NCI-H2107 (cell line): ENCODE results near the gene URGCP.
"Not testable (repeated sequence)": the region's sequence is repeated elsewhere in the genome, so short reads cannot be mapped to it uniquely, and the experiment has no call there.

Experiments used
- DNase-seq: peaks from one replicate; lab custom pipeline; 2025; lab: John Stamatoyannopoulos, UW

The URGCP gene

DNA sequence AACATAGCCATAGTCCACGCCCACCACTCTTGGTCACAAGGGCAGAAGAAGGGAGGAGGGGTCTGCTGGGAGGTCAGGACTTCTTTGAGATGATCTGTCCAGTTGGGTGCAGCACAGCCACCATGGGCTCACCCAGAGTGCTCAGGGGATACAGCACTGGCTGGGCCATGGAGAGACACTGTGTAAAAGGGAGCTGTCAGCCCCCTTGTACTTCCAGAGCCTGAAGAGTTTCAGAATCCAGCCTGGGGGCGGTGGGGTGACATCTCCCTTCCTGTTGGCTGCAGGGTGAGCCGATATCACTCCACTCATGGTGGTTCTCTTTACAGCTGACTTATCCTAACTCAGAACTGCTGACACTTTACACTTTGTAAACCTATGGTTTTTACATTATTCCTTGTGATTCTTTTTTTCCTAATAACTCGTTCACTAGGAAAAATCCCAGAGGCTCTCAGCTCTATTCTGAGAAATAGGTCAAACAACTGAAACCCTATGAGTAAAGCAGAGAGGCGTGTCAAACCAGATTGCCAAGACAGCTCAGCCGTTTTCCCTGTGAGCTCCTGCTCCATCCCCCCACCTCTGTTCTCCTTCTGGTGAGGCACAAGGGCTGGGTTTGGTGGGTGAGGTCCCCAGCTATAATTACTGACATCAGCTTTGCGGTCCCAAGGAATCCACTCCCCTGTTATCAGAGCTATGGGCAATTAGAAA, 33.8 kb downstream of the URGCP start:
- DNase-seq: no peak

DNA sequence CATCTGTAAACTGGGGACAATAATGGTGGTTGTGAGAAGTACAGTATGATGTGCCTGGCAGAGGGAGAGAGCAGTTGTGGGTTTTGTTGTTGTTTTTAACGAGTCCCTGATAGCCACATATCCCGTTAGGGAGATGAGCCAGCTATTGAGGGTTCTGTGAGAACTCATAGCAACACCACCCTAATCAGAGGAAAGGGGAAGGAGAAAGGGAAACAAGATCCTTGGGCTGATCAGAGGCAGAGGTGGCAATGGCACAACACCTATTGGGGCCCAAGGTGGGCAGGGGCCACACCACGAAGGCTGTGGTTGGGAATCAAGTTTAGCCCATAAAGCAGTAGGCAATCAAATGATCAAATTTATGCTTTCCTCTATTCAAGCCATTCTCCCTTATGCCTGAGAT, 35.3 kb downstream of the URGCP start:
- DNase-seq: no peak

DNA sequence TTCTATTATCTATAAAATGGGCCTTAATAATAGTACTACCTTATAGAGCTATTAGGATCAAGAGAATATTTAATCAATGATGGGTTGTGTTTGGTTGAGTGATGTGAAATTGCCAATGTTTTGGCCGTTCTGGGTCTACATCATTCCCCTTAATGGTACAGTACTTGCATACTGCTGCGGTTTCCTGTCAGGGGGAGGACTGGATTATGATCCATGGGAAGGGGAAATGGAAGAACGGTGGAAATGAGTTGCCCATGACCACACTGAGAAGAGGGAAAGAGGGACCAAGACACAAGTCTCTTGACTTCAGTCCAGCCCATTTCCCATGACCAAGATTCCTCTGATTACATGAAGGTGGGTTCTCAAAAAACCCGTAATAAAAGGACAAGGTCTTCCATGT, 36.1 kb downstream of the URGCP start:
- no peak for DNase-seq

DNA sequence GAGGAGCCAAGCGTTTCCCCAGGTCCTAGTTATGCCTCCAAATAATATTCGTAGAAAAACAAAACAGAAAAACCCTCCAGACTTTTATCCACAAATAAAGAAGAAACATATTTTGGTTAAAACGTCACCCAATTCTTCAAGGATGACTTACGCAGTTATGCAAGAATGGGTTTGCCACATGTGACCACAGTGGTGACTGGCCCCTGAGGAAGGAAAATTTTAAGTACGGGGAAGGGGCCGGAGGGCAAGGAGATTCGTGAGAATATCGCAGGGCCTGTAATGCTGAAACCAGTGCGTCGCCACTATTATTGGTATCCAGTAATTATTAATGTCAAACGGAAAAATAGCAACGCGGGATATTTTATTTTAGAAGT, 36.5 kb downstream of the URGCP start:
- DNase-seq: no peak

DNA sequence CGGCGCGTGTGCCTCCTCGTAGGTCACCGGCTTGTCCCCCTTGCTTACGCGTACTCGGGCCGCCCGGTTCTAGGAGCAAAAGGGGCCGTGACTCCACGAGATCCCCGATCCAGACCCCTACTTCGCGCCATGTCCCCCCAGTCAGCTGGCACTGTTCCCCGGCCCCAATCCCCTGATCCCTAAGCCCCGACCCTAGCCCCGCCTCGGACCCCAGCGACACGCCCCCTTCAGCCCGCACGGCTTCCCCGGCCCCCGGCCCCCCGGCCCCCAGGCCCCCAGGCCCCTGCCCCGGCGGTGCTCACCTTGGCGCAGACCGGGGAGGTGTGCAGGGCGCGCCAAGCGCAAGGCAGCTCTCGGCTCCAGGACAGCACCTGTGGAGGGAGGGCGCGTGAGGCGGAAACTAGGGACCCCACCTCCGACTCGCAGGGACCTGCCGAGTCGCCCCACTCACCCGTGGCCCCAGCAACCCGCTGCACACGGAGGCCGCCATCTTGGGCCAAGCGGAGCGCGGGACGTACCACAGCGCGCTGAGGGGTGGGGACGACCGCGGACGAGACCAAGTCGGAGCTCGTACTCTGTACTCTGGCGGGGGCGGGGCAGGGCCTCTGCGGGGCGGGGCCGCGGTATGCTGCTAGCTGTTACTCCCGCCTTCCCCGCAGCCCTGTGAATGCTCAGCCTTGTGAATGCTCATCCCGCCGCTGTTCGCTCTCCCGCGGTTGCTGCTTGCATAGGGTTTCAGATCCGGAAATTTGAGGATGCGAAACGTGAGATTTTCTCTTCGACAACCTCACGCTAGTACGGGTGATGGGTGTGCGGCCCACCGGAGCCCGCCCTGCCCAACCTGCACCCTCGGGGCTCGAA, 37.2 kb downstream of the URGCP start, which contains the start of gene MRPS24:
TSS of gene MRPS24 (minus strand) at position 512 of the 861 bp plus-strand sequence. CDS start at position 490, 22 bp downstream.
- peak; percentile 92 for DNase-seq

DNA sequence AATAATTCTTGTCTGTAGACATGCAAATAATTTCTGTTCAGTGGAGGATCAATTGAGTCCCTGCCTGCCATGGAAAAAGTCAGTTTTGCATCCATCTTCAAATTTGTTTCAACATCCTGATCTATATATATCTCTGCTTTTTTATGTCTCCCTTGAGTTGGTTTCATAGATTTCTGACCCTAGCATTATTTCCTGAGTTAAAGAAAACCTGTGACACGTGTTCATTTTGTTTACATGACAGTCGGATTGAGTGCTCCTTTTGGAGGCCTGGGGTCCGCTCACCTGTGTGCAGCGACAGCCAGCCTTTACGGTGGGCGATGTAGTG, 37.8 kb downstream of the URGCP start:
- DNase-seq: no peak

DNA sequence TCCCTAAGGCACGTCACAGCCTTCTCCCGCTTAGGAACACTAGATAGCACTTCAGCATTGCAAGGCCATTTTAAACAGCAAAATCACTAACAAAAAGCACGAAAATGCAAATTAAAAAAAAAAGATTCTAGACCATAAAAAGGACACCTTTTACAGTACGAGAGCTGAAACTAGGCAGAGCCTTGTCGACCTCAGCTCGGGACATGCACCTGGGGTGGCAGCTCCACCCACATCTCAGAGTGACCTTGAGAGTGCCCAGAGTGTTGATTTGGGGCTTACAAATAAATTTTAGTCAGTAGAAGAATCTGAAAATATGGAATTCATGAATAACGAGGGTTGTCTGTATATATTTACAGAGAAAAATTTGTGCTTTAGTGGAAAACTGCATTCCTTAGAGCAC, 38.2 kb downstream of the URGCP start:
- DNase-seq: no peak

DNA sequence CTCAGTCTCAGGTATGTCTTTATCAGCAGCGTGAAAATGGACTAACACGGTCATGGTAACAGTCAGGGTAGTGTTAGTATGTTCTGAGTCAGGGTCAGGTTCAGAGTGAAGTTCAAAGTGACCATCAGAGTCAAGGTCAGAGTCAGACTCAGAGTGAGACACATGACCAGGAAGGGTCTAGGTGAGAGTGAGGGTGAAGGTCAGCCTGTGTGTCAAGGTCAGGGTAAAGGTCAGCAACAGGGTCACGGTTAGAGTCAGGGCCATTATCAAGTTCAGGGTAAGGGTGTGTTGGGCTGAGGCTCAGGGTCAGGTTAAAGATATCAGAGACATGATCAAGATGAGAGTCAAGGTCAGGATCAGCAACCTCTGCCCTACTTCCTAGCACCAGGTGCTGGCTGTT, 41.1 kb downstream of the URGCP start:
- DNase-seq: no peak

DNA sequence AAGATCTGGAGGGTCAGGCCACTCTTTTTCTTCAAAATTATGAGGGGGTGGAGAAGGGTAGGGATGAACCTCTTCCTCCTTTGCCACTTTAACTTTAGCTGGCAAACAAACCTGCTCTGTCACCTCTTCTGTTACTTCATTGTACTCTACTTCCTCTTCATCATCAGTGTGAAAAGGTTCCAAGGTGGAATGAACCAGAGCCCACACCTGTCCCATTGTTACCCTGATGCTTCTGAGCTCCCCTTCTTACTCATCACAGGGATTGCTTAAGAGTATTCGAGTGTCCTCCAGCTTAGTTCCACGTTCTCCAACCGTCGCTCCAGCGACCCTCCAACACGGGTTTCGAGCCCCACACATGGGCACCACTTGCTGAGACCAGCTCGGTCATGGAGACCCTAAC, 42.3 kb downstream of the URGCP start:
- no peak for DNase-seq

DNA sequence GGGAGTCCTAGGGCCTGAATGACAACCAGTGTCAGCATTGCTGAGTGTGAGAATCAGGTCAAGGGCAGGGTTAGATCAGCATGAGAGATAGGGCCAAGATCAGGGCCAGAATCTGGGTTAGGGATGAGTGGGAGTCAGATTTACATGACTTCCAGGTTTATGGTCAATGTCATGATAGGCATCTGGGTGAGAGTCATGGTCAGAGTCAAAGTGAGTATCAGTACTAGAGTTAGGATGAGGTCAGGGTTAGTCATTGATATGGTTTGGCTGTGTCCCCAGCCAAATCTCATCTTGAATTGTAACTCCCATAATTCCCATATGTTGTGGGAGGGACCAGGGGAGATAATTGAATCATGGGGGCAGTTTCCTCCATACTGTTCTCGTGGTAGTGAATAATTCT, 49.4 kb downstream of the URGCP start:
- no peak for DNase-seq

DNA sequence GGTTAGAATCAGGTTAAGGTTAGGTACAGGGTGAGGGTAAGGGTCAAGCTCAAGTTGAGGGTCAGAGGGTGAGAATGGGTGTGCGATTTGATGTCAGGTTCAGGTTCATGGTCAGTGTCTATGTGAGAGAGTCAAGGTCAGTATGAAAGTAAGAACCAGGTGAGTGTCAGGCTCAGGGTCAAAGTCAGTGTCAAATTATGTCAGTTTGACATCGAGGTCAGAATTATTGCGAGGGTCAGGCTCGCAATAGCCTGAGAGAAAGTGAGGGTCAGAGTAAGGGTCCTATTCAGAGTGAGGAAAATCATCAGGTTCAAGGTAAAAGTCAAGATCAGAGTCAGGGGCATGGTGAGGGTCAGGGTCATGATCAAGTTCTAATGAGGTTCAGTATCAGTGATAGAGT, 50.1 kb downstream of the URGCP start:
- no peak for DNase-seq

DNA sequence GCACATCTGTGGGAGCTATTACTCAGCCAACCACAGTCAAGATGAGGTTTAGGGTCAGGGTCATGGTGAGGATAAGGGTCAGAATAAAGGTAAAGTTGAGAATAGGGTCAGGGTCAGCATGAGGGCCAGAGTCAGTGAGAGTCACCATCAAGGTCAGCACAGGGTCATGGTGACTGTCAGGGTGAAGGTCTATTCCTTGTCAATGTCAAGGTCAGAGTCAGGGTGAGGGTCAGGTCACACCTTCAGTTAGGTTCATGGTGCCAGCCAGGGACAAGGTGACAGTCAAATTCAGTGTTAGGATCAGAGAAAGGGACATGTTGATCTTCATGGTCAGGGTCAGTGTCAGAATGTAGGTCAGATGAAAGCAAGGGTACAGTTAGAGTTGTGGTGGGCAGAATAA, 51.2 kb downstream of the URGCP start:
- no peak for DNase-seq

DNA sequence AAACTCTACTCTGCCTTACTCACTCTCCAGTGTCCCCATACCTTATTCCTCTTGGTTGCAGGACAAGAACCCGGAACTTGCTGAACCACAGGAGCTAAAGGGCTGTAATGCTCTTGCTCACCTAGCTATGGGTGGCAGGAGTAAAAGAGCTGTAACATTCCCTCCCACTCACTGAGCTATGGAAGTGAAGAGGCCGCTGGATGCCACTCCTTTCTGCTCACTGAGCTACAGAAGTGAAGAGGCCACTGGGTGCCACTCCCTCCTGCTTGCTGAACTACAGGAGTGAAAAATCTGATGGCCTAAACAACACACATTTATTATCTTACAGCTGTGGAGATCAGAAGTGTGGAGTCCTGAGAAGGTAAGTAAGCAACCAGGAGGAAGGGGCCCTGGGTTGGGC, 54.6 kb downstream of the URGCP start:
- DNase-seq: no peak

DNA sequence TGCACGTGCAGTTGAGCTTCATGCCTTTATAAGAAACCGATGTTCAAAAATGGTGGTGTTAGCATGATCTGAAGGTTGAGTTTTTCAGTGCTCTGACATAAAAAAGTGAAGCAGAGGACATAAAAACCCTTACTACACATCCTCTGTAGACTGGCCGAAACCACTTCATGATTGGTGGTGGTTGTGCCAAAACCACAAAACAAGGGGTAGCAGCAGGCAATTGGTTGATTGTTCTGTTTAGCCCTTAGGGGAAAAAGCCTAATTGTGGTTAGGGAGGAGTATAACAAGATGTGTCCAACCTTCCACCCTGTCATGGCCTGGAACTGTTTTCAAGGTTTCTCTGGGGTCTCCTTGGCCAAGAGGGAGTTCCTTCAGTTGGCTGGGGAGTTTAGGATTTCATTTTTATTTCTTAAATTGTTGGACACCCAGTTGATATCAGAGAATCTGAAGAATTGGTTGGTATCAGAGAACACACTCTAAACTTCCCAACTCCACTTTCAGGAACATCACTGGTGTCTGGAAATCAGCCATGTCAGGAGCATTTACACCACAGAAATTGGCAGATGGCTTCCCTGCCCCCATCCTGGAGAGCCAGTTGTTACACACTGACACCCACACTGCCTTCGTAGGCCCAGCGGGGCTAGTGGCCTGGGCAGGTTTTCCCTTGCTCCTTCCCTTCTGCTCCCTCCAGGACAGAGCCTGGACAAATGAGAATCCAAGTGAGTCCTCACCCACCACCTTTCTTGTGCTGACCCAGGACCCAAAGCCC, 55.9 kb downstream of the URGCP start:
- DNase-seq: no peak

DNA sequence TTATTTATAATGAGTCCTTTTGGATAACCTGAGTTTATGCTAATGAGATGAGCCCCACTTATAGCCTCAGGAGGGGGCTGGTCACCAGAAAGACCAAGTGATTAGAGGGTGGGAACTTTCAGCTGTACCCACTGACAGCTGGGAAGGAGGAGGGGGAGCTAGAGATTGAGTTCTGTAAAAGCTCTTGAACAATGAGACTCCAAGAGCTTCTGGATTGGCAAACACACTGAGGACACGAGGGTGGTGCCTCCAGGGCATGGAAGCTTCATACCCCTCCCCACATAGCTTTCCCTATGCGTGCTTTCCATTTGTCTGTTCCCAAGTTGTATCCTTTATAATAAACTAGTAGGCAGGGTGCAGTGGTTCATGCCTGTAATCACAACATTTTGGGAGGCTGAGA, 57.3 kb downstream of the URGCP start:
- DNase-seq: no peak

DNA sequence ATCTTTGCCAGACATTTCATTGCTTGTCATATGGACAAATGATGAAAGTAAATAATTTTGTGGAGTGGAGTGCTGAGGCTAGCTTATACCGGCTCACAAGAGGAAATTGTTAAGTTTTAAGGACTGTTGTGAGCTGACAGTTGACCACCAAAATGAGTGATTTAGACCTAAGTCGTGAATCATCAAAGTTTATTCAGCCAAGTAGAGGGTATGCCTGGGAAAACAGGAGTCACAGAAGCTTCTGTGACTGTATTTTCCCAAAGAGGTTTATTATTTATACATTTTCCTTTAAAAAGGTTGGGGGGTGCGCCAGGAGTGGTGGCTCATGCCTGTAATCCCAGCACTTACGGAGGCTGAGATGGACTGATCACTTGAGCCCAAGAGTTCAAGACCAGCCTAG, 58.9 kb downstream of the URGCP start:
- DNase-seq: no peak

DNA sequence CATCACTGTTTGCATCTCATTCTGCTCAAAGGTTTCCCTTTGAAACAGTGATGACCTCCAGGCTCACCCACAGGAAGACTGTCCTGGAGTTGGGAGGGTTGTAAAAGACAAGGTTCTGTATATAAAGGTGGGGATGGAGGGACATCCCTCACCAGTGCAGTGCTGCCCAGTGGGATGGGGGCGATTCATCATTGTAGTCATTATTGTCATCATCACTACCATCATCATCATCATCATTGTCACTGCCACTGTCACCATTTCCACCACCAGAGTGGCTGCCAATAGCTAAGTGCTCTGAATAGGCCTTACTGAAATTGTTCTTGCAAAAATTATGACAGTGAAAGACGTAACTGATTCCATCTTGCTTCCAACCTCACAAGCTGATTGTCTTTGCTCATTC, 61.7 kb downstream of the URGCP start:
- DNase-seq: no peak

DNA sequence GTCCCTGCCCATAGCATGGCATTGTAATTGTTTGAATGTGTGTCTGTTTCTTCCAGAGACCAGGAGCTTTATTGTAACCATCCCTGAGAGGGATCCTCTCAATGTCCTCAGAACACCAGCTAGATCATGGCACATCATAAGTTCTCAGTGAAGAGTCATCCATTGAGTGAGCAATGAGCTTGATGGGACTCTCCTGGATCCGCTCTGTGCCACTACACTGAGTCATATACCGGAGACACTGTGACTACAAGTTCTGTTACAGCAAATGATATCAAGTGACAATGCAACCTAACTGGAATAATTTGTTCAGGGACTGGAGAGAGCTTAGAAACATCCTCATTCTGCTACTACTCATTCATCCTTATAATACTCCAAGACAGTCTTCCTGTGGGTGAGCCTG, 62.1 kb downstream of the URGCP start:
- no peak for DNase-seq

DNA sequence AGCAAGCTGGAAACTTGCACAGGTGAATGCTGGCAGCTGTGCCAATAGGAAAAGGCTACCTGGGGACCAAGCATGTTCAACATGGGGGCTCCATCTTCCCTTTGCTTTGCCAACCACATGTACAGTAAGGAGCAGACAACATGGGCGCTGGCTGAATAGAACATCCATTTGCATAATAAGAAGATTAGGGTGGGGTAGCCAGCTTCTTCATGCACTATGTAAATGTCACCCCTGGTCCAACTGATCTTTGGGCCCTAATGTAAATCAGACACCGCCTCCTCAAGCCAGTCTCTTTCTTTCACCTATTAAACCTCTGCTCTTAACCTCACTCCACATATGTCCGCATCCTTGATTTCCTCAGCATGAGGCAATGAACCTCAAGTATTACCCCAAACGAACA, 63.1 kb downstream of the URGCP start:
- DNase-seq: no peak

DNA sequence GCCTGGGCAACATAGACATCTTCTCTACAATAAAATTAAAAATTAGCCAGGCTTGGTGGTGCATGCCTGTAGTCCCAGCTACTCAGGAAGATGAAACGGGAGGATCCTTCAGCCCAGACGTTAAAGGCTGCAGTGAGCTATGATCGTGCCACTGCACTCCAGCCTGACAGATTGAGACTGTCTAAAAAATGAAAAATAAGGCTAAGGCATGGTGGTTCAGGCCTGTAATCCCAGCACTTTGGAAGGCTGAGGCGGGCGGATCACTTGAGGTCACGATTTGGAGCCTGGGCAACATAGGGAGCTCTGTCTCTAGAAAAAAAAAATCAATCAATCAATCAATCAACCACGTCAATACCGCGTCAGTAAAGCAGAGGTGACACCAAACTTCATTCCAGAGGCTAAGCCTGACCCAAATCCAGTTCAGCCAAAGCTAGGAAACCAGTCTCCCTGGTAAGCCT, 68.2 kb downstream of the URGCP start:
- no peak for DNase-seq

DNA sequence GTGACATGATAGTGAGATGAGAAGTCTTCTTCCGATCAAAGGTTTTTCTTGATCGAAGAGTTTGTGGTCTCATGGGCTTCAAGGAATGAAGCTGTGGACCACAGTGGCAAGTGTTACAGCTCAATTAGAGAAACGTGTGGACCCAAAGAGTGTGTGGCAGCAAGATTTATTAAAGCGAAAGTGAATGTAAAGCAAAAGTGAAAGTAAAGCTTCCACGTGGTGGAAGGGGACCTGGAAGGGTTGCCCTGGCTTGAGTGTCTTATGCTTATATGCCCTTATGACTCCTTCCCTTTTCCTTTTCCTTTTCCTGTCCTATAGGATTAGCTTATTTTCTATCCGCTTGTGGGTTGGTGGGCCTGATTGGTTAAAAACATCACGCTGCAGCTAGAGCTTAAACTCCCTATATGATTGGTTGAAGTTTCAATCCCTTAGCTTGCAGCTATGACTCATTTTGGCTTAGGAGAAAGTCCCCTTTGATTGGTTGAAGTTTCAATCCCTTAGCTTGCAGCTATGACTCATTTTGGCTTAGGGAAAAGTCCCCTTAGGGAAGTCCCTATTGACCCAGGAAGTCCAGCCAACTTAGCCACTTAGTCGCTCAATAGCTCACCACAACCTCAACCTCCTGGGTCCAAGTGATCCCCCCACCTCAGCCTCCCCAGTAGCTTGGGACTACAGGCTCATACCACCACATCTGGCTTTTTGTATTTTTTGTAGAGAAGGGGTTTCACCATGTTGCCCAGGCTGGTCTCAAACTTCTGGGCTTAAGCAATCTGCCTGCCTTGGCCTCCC, 71.7 kb downstream of the URGCP start:
- DNase-seq: no peak

DNA sequence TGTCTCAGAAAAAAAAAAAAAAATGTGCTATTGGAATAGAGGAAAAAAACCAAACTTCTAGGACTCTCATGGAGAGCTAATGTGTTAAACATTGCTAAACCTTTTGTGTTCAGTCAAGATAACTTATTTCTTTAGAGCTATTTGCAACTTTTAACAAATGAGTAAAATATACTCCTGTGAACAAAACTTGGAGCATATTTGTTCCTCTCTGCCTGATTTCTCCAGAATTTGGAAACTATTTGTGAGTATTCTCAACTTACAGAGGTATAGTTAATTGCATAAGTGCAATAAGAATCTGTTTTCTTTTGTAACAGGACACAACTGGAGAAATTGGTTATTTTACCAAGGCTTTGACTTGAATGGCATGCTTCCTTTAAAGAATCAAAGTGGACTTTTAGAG, 75.5 kb downstream of the URGCP start:
- not testable (repeated sequence) for DNase-seq
